GM13976 (cell line): ENCODE measurements around the gene VSIR.
A peak's percentile ranks its signal among the peaks of the same experiment; 100 is the strongest.

Source experiments
- DNase-seq: peaks from one replicate; pipeline ENCODE4 v3.0.0; 2012; ENCODE audit warnings: low spot score
- CTCF ChIP-seq: IDR thresholded peaks from 2 replicates; pipeline ENCODE4 v1.5.1; 2012; ENCODE audit warnings: borderline replicate concordance, mild to moderate bottlenecking; ENCODE audit not compliant: insufficient read depth; ENCODE audit errors: extremely low read depth, missing control alignments, control extremely low read depth
- in situ Hi-C: fragments of 300-500 bp; cut with MboI; formaldehyde crosslinking; loops from one replicate; pipeline ENCODE4 v1.12.0; 2022; ENCODE audit warnings: low sequenced_read_pairs, mixed read lengths, inconsistent platforms; ENCODE audit not compliant: unreplicated experiment

Gene VSIR

GRCh38 chr10:71770255-71770654 lies 3.1 kb downstream of the VSIR start:
- no peak for DNase-seq
- in situ Hi-C loops, result no loop called here
- TF ChIP-seq CTCF, result no peak

DNA sequence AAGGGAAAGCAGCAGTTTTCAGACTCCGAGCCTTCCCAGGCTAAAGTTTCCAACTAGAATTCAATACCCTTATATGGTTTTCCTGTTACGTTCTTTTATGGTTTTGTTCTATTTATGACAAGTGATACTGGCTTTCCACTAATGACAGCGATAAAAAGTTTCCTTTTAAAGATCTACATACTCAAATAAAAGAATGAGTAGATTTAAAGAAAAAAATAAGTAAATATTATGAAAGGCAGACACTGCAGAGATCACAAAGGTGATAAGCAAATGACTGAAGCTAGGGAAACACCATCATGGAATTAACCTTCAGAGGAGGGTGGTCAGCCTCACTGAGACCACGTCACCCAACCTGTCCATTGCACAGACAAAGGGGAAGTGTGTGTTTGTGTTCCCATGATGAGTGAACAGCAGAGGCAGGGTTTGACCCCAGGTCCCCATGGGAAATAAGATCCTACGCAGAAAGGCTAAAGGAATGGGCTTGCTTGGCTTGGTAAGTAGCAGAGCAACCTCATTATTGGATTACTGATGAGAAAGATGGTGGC lies 4.0 kb downstream of the VSIR start:
- in situ Hi-C loops, result no loop called here
- TF ChIP-seq CTCF, result no peak
- peak; percentile 60 for DNase-seq

DNA sequence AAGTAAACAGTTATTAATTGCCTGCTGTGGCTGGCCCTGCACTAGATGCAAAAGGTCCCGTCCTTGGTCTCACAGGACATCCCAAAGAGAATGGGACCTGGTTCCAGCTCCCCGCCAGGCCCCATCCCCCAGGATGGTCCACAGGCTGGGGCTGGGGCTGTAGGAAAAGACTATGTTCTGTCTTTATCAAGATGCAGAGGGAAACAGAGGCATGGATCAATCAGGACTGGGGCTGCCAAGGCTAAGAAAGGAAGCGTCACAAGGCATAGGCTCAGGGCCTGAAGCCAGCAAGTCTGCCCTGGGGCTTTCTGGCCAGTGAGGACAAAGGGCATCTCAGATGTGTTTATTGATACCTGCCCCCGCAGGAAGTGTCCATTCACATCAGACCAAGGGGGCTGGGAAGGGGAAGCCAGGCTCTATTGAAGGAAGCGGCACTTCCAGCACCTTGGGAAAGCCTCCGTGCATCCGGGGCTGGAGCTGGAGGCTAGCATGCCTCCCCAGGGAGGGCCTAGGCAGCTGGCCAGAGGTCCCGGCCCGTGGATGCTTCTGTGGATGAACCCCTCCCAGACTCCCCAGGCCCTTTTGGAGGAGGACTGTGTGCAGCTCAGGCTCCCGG lies 5.8 kb downstream of the VSIR start:
- no peak for TF ChIP-seq CTCF
- in situ Hi-C loops, result no loop called here
- DNase-seq, result no peak

- in situ Hi-C loops, result no loop called here
- DNase-seq, result peak; percentile 57
- TF ChIP-seq CTCF, result no peak
Measured at GRCh38 chr10:71766717-71767419, 6.5 kb downstream of the VSIR start.

DNA sequence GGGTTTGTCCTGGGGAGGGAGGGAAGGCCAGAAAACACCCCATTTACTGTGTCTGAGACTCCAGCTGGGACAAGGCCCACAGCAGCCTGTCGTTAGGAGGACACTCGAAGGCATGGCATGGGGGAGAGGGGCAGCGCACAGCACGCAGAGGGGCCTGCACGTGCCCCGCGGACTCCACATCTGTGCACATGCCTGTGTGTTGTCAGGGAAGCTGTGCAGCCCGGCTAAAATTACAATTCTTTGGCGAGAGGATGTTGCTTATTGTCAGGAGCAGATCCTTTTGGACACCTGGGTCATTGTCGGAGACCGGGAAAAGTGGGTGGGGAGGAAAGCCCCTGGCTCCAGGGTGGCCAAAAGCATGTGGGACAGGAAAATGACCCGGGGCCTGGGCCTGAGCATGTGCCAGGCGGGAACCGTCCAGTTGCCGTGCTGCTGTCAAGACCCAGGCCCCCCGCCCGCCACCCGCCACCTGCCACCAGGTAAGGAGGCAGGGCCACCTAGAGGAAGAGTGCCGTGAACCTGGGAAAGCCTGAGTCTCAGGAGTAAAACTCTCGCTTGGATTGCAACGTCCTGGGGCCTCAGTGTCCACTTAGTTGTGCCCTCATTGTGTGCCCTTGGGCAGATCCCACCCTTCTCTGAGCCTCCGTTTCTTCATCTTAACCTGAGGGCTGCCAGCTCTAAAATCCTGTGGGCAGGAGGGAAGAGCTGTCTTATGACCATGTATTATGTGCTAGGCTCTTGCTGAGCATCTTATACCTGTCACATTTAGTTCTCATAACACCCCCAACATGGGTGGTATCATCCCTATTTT lies 7.2 kb downstream of the VSIR start:
- DNase-seq, result no peak
- in situ Hi-C loops, result no loop called here
- TF ChIP-seq CTCF, result no peak

GRCh38 chr10:71765176-71765904 lies 8.0 kb downstream of the VSIR start:
- no peak for DNase-seq
- no peak for TF ChIP-seq CTCF

More at GRCh38 chr10:71765176-71765904, 8.0 kb downstream of the VSIR start:
- in situ Hi-C loops, result no loop called here
